SK-N-DZ (cell line): ENCODE data around the gene CFAP43.

Experiments used
- DNase-seq: peaks from one replicate; pipeline ENCODE4 v3.0.0-alpha.2; 2015; ENCODE audit warnings: low spot score
- small RNA-seq, 2 experiments: library from RNA; depleted of rRNA; stranded (forward); fragments of <200 nt; gene quantifications; one replicate each; pipeline ENCODE3, GENCODE V24; 2014

CFAP43 gene

GRCh38 chr10:104096692-104097091, 135.5 kb downstream of the CFAP43 start:
- DNase-seq: no peak

GRCh38 chr10:104092749-104093148, 139.4 kb downstream of the CFAP43 start:
- no peak for DNase-seq

GRCh38 chr10:104090611-104091010, 141.6 kb downstream of the CFAP43 start:
- DNase-seq: no peak

GRCh38 chr10:104089621-104090020, 142.5 kb downstream of the CFAP43 start:
- DNase-seq: no peak

- no peak for DNase-seq
These were observed 143.9 kb downstream of the CFAP43 start for GRCh38 chr10:104088239-104088638.

GRCh38 chr10:104085801-104086400, 146.3 kb downstream of the CFAP43 start, which contains the start of gene COL17A1:
COL17A1 (minus strand) TSS chr10:104085880; CDS start chr10:104080673, 5,207 bp downstream.
- no peak for DNase-seq

GRCh38 chr10:104084482-104085142, 147.6 kb downstream of the CFAP43 start:
- no peak for DNase-seq

- no peak for DNase-seq
These were observed 150.2 kb downstream of the CFAP43 start for GRCh38 chr10:104081998-104082397.

GRCh38 chr10:104080762-104081161, 151.4 kb downstream of the CFAP43 start:
- DNase-seq: no peak

Small RNA genes lying within 50 kb of the gene (small RNA-seq; reads per million reads assigned to genes)
- gene MIR4482: 0.08 to 0.58 reads per million in 2 experiments
- gene MIR609: 0 reads per million in 2 experiments
